Naive thymus-derived CD4-positive, alpha-beta T cell (primary cell): ENCODE measurements around the gene CCDC57. TPM values are rescaled to one million over a fixed set of nuclear protein-coding genes. Genes with fewer than 3 reads are reported as not detected.

Experiments
- ATAC-seq: fragments of 150-1000 bp; cut with Tn5 transposase; 2 replicates; pipeline ENCODE4 v1.10.0; 2021; ENCODE audit warnings: mild to moderate bottlenecking, moderate library complexity
- CTCF ChIA-PET: fragments of 350-600 bp; sonication (Branson Sonifier 250); formaldehyde crosslinking; loops from one replicate; lab custom pipeline; 2021; ENCODE audit warnings: antibody characterized with exemption; lab: Charles Lee
- POLR2A ChIA-PET: fragments of 350-600 bp; sonication (Branson Sonifier 250); formaldehyde crosslinking; loops from one replicate; lab custom pipeline; 2021; ENCODE audit warnings: antibody characterized with exemption, inconsistent platforms; lab: Charles Lee
- DNase-seq, 9 donors: peaks; one replicate each; pipeline versions ENCODE4 v3.0.0 to v3.0.0-alpha.2; 2020 to 2022; ENCODE audit warnings: mixed read lengths in 1 of 9
- H3K27ac ChIP-seq: one replicate; pipeline ENCODE4 v1.7.0; 2013; ENCODE audit warnings: mild to moderate bottlenecking, low read depth, low read length, moderate library complexity
- H3K27me3 ChIP-seq, 2 donors: one replicate each; pipeline ENCODE4 v1.7.0; 2013; ENCODE audit warnings: low read length in 2 of 2, mild to moderate bottlenecking in 2 of 2, moderate library complexity in 2 of 2; ENCODE audit not compliant: control insufficient read depth in 2 of 2, insufficient read depth in 2 of 2
- H3K36me3 ChIP-seq, 3 experiments: 1 replicate in 2 of 3; 2 replicates in 1 of 3; pipeline ENCODE4 v1.7.0; 2013; ENCODE audit warnings: low read length in 3 of 3, mild to moderate bottlenecking in 3 of 3, moderate library complexity in 1 of 3; ENCODE audit not compliant: insufficient read depth in 3 of 3, control insufficient read depth in 2 of 3
- H3K4me1 ChIP-seq, 2 donors: one replicate each; pipeline ENCODE4 v1.7.0; 2013; ENCODE audit warnings: low read length in 2 of 2, mild to moderate bottlenecking in 2 of 2, moderate library complexity in 1 of 2; ENCODE audit not compliant: control insufficient read depth in 2 of 2, insufficient read depth in 2 of 2
- H3K4me3 ChIP-seq: 2 replicates; pipeline ENCODE4 v1.7.0; 2013; ENCODE audit warnings: mild to moderate bottlenecking, low read length
- H3K9me3 ChIP-seq, 3 experiments: 1 replicate in 2 of 3; 2 replicates in 1 of 3; pipeline ENCODE4 v1.7.0; 2013; ENCODE audit warnings: low read length in 3 of 3; ENCODE audit not compliant: control insufficient read depth in 2 of 3
- H3K27ac Mint-ChIP-seq, 9 donors: one replicate each; pipeline ENCODE4 v1.8.0; 2020 to 2022; ENCODE audit warnings: mixed read lengths in 9 of 9, mild to moderate bottlenecking in 8 of 9, moderate library complexity in 5 of 9, inconsistent platforms in 2 of 9
- H3K27me3 Mint-ChIP-seq, 5 donors: one replicate each; pipeline ENCODE4 v1.8.0; 2021 to 2022; ENCODE audit warnings: mixed read lengths in 5 of 5, mild to moderate bottlenecking in 1 of 5
- H3K36me3 Mint-ChIP-seq, 5 donors: one replicate each; pipeline ENCODE4 v1.8.0; 2020 to 2022; ENCODE audit warnings: mixed read lengths in 5 of 5, mild to moderate bottlenecking in 3 of 5, inconsistent platforms in 1 of 5
- H3K4me1 Mint-ChIP-seq, 7 donors: one replicate each; pipeline ENCODE4 v1.8.0; 2020 to 2022; ENCODE audit warnings: mixed read lengths in 7 of 7, mild to moderate bottlenecking in 3 of 7, inconsistent platforms in 1 of 7
- H3K4me3 Mint-ChIP-seq, 10 donors: one replicate each; pipeline ENCODE4 v1.8.0; 2020 to 2022; ENCODE audit warnings: mild to moderate bottlenecking in 10 of 10, mixed read lengths in 10 of 10, moderate library complexity in 6 of 10, inconsistent platforms in 2 of 10
- H3K9me3 Mint-ChIP-seq, 11 donors: one replicate each; pipeline ENCODE4 v1.8.0; 2020 to 2022; ENCODE audit warnings: mixed read lengths in 11 of 11, mild to moderate bottlenecking in 4 of 11, inconsistent platforms in 1 of 11, moderate library complexity in 1 of 11
- intact Hi-C, 2 donors: fragments of 100-400 bp; cut with micrococcal nuclease; formaldehyde crosslinking; loops; one replicate each; pipeline ENCODE4 v1.15.1; 2023
- polyA plus RNA-seq, 2 donors: library from polyadenylated mRNA; unstranded; fragments of 300-500 nt; fragmentation: Illumina TruSeq; gene quantifications; one replicate each; pipeline ENCODE4 v1.2.3, GENCODE V29; 2021
- total RNA-seq, 6 experiments: library from RNA in 5 of 6; stranded (reverse) in 5 of 6; gene quantifications; 1 replicate in 5 of 6; 2 replicates in 1 of 6; pipeline ENCODE4 v1.2.3 and lab custom pipeline; 2021 to 2026

The CCDC57 gene
- total and polyA plus RNA-seq, 7 experiments from 2014 or later: 32.1 to 127 (median 92.1) TPM

DNA sequence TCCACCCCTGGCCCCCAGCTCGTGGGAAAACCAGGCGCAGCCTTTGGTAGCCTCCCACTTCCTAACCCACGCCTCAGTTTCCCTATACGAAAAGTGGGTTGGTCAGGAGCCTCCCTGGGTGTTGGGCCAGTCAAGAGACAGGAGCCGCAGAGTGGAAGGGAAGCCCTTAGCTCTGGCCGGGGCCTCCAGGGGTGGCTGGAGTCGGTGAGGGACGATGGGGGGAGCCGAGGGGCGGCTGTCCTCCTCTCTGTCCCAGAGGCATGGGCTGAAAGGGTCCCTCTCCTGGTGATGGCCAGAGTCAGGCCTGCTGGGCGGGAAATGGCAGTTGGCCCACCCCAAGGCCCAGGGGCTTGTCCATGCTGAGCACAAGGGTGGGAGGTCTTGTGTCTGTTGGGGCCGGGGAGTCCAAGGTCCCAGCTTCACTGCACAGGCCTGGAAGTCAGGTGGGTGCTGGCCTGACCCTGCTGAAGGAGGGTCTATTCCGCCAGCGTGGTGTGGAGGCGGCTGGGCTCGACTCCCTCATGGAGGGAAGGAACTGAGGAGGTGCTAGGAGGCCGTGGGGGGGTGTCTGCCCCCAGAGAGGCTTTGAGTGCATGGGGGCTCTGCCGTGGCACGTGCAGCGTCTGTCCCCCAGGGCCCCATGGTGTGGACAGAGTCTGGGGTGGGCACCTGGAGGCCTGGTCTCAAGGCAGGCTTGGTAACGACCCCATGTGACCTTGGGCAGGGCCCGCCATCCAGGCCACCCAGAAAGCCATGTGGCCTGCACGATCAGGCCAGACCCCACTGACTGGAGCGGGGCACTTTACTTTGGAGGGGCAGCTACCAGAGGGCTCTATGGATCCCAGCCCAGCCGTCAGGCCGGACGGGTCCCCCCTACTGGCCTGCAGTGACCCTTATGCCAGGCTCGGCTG is 17.3 kb upstream of the CCDC57 start:
- Mint-ChIP-seq H3K4me3 (peak overlapping the region; percentile 74 to 96 (median 80)), H3K4me1 (peaks cover 6 to 17% (median 9%) of the 10 kb centered on the region in 7 donors), H3K27ac (peak overlapping the region in 7 of 9 donors; percentile 46 to 86 (median 77)), H3K27me3 (no peaks in the 10 kb centered on the region), H3K9me3 (no peaks in the 10 kb centered on the region), H3K36me3 (peaks cover 0 to 4% (median 0%) of the 10 kb centered on the region in 5 donors)
- intact Hi-C loops: loop anchor here (1.0 to 10.0 kb wide), 5 partner anchors 18 to 199 kb away; partner anchors contain the start of genes RAC3 (in 2 of the 2), CCDC57 (in 1 of the 2), CSNK1D (in 1 of the 2) and DCXR (in 1 of the 2)
- Histone ChIP-seq H3K4me1 (peaks cover 26 to 32% of the 10 kb centered on the region in 2 donors), H3K9me3 (no peaks in the 10 kb centered on the region), H3K4me3 (peak overlapping the region; percentile 35), H3K27me3 (no peaks in the 10 kb centered on the region), H3K27ac (peak overlapping the region; percentile 45), H3K36me3 (no peaks in the 10 kb centered on the region)
- ChIA-PET CTCF (interaction anchor here (0.7 to 0.8 kb wide), 2 partner anchors 24 to 87 kb away, joined by 3 read pairs; partner anchors contain the start of gene CD7), POLR2A (interaction anchor here (0.8 to 1.7 kb wide), 5 partner anchors 16 to 187 kb away, joined by 3 to 8 read pairs (median 4); no protein-coding TSS in a partner anchor)
- ATAC-seq (no peak), DNase-seq (no peak)

DNA sequence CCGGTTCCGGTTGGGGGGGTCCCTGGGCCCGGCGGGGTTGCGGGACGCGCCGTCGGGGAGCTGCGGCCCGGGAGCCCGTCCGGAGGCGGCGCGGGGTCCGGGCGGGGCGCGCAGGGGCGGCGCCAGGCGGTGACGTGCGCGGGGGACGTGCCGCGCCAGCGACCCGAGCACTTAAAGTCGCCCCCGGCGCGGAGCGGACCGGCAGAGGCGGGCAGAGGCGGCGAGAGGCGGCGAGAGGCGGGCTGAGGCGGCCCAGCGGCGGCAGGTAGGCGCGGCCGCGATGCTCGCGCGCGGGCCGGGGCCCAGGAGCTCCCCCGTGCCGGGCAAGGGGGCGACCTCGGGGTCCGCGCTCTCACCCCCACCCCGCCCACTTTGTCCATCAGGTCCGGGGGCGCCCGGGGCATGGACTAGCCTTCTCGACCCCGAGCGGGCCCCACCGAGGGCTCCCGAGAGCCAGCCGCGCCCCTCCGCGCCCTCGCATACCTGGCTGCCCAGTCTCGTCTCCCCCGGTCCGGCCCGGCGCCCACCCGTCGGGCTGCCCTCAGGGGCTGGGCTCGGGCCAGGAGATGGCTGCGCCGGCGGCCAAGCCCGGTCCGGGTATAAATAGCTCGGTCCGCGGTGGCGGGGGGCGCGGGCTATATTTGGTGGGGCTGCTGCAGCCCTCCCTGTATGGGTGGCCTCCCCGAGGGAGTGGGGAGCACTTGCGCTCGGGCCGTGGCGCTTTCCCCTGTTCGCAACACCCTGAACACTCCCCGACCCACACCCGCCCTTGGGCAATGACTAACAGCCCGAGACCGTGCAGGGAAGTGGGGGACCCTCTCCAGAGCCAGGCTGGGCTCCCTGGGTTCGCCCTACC is 16.4 kb upstream of the CCDC57 start, which contains the start of gene SLC16A3:
SLC16A3 (plus strand) TSS at position 201 of the 856 bp plus-strand sequence. CDS start 6,967 bp downstream, outside the sequence.
- ATAC-seq (peak; percentile 71), DNase-seq (peak in 7 of 9 donors; percentile 41 to 82 (median 52))
- H3K27ac Mint-ChIP-seq: peak within 1 kb of the TSS; percentile 64 to 91 (median 86)
- intact Hi-C loops: loop anchor here (1.0 to 2.0 kb wide), 6 partner anchors 14 to 198 kb away; partner anchors contain the start of genes CCDC57 (in 1 of the 2), CSNK1D (in 1 of the 2) and RAC3 (in 1 of the 2)
- ChIA-PET CTCF (interaction anchor here (0.7 to 0.9 kb wide), 3 partner anchors 15 to 88 kb away, joined by 3 to 4 read pairs (median 3); partner anchors contain the start of gene CD7), POLR2A (interaction anchor here (0.6 to 1.7 kb wide), 11 partner anchors 12 to 207 kb away, joined by 3 to 8 read pairs (median 4); partner anchors contain the start of gene CENPX)
- H3K27me3 Mint-ChIP-seq: no peaks in the 10 kb centered on the region
- peaks cover 0 to 2% (median 0%) of the 10 kb centered on the region in 11 donors for H3K9me3 Mint-ChIP-seq
- peak within 1 kb of the TSS; percentile 74 to 96 (median 84) for H3K4me3 Mint-ChIP-seq
- Histone ChIP-seq H3K9me3 (no peaks in the 10 kb centered on the region), H3K4me1 (peaks cover 26 to 32% of the 10 kb centered on the region in 2 donors), H3K36me3 (no peaks in the 10 kb centered on the region), H3K27ac (peak within 1 kb of the TSS; percentile 78), H3K27me3 (no peaks in the 10 kb centered on the region), H3K4me3 (peak within 1 kb of the TSS; percentile 57)
- H3K36me3 Mint-ChIP-seq: peaks cover 0 to 4% (median 0%) of the 10 kb centered on the region in 5 donors
- peaks cover 6 to 15% (median 10%) of the 10 kb centered on the region in 7 donors for H3K4me1 Mint-ChIP-seq

DNA sequence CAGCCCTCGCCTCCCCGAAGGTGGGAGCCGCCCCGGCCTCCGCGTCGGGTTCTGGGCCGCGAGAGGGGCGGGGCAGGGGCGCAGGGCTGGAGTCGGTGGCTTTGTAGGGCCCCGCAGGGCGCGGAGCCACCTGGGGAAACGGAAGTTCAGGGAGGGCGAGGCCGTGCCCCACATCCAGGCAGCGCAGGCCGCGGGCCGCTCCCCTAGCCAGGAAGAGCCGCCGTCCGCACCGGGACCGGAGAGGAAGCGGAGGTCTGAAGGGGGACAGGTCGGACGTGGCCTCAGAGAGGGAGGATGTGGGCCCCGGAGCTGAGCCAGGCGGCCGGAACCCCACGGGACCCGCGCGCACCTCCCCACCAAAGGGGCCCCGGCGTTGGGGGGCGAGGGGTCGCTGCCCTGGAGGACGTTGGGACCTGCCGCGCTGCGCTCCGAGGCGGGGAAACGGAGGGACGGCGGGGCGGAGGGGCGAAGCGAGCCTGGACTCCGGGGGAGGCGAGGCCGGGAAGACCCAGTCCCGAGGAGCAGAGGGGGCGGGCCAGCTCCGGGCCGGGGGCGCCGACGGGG is 15.7 kb upstream of the CCDC57 start:
- Mint-ChIP-seq H3K4me1 (peaks cover 5 to 15% (median 10%) of the 10 kb centered on the region in 7 donors), H3K27ac (peak overlapping the region; percentile 52 to 90 (median 82)), H3K4me3 (peak overlapping the region; percentile 69 to 91 (median 80)), H3K36me3 (peaks cover 0 to 4% (median 0%) of the 10 kb centered on the region in 5 donors), H3K27me3 (no peaks in the 10 kb centered on the region), H3K9me3 (peaks cover 0 to 2% (median 0%) of the 10 kb centered on the region in 11 donors)
- Histone ChIP-seq H3K27me3 (no peaks in the 10 kb centered on the region), H3K36me3 (no peaks in the 10 kb centered on the region), H3K9me3 (no peaks in the 10 kb centered on the region), H3K27ac (peak overlapping the region; percentile 78), H3K4me1 (peaks cover 26 to 32% of the 10 kb centered on the region in 2 donors), H3K4me3 (peak overlapping the region; percentile 57)
- POLR2A ChIA-PET: interaction anchor here (0.6 to 1.7 kb wide), 9 partner anchors 12 to 206 kb away, joined by 3 to 8 read pairs (median 4); partner anchors contain the start of gene CENPX
- CTCF ChIA-PET: interaction anchor here (0.5 to 0.9 kb wide), 2 partner anchors 14 to 19 kb away, joined by 3 to 4 read pairs; no protein-coding TSS in a partner anchor
- ATAC-seq: peak; percentile 55
- DNase-seq: peak in 8 of 9 donors; percentile 42 to 74 (median 57)
- intact Hi-C loops: loop anchor here (1.0 to 2.0 kb wide), 5 partner anchors 13 to 198 kb away; partner anchors contain the start of genes CSNK1D (in 1 of the 2) and RAC3 (in 1 of the 2)

DNA sequence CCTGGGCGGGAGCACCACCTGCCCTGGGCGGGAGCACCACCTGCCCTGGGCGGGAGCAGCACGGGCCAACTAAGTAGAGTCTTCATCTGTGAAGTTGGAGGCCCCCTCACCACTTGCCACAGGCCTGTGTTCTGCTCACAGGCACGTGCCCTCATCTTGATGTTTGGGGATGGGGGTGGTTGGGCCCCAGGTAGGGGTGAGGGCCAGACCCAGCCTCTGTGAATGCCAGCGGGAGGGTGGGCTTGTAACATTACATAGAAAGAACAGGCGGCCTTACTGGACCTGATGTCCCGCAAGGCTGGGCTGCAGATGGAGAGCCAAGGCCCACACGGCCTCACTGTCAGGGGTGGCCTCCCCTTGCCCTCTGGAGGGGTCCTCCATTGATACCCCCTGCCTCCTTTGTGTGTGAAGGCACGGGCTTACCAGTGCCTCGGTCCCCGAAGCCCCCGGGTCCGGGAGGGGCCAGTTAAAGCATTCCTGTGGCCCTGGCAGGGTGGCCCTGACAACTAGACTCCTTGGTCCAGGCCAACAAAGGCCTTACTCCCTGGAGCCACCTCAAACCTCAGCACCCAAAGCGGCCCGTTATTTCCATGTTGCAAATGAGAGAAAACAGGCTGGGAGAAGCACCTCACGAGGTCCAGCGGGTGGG is 15.1 kb upstream of the CCDC57 start:
- Mint-ChIP-seq H3K4me1 (peaks cover 4 to 15% (median 10%) of the 10 kb centered on the region in 7 donors), H3K27ac (peak overlapping the region; percentile 52 to 91 (median 86)), H3K9me3 (peaks cover 0 to 2% (median 0%) of the 10 kb centered on the region in 11 donors), H3K27me3 (no peaks in the 10 kb centered on the region), H3K36me3 (peaks cover 0 to 4% (median 0%) of the 10 kb centered on the region in 5 donors), H3K4me3 (peak overlapping the region; percentile 69 to 91 (median 80))
- Histone ChIP-seq H3K36me3 (no peaks in the 10 kb centered on the region), H3K27ac (peak overlapping the region; percentile 78), H3K4me1 (peaks cover 26 to 32% of the 10 kb centered on the region in 2 donors), H3K9me3 (no peaks in the 10 kb centered on the region), H3K27me3 (no peaks in the 10 kb centered on the region), H3K4me3 (peak overlapping the region; percentile 57)
- intact Hi-C loops: loop anchor here (1.0 to 2.0 kb wide), 5 partner anchors 12 to 197 kb away; partner anchors contain the start of genes CSNK1D (in 1 of the 2) and RAC3 (in 1 of the 2)
- ChIA-PET CTCF (interaction anchor here (0.5 kb wide), 1 partner anchor 19 kb away, joined by 3 read pairs; no protein-coding TSS in a partner anchor), POLR2A (interaction anchor here (1.4 to 1.8 kb wide), 5 partner anchors 16 to 129 kb away, joined by 3 to 8 read pairs (median 7); partner anchors contain the start of gene CCDC57)
- ATAC-seq: no peak
- DNase-seq: peak in 1 of 9 donors; percentile 52
